GM18868 (cell line): ENCODE data around the gene RNF31.

ENCODE experiments used
- ATAC-seq: cut with Tn5 transposase; IDR thresholded peaks from one replicate; pipeline ENCODE4 v1.9.1; 2021; ENCODE audit warnings: mild to moderate bottlenecking, moderate library complexity; ENCODE audit not compliant: unreplicated experiment

Gene RNF31

GRCh38 chr14:24159777-24160498 lies 12.6 kb downstream of the RNF31 start:
- no peak for ATAC-seq

DNA sequence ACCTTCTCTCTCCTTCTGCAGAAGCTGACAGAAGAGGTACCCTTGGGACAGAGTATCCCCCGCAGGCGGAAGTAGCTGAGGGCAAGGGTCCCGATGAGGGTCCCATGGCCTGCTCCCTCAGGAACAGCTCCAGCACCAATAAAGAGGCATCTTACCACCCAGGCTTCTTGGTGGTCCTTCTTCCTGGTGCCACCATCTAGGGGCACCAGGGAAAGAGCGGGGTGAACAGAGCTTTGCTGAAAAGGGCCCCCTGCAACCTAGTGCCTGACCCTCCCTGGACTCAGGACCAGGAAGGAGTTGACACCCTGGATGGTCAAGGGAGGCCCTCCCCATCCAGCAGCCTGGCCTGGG lies 13.2 kb downstream of the RNF31 start:
- no peak for ATAC-seq

DNA sequence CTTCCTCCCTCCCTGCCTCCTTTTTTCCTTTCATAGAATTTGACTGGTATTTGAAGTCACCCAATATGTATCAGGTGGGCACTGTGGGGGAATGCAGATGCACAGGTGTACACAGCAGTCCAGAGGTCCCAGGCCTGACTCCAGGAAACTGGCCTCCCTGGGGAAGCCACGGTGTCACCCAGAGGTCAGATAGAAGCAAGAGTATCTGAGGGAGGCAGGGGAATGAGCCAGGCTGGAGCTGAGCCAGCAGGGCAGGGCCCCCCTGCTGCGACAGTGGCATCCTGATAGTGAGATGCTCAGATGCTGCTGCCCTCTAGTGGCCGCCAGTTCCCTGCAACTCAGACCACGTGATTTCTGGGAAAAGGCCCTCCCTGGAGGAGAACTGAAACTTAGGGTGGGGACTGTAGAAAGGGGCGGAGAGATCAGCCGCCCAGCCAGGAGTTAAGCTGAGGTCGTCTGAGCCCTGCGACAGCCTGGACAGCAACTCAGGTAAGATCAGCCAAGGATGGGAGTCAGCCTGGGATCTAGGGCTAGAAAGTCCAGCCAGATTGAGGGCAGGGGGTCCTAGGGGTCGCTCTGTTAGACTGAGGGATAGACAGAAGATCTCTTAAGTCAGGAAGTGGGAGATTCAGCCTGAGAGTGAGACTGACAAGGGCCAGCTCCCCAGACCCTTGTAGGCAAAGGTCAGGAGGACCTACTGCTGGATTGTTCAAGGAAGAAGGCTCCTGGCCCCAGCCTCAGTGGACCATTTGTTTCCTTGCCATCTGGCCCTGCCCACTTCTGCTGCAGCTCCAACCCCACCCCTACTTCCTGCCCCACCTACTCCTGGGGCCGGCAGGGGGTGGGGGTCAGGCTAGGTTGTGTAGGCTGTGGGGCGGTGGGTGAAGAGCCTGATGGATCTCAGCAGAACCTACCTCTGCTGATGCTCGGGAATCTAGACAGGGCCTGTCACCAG lies 13.8 kb downstream of the RNF31 start, which contains the start of gene IRF9:
TSS of gene IRF9 (plus strand) at position 416 of the 955 bp plus-strand sequence. CDS start 880 bp downstream, outside the sequence.
- peak; percentile 72 for ATAC-seq

DNA sequence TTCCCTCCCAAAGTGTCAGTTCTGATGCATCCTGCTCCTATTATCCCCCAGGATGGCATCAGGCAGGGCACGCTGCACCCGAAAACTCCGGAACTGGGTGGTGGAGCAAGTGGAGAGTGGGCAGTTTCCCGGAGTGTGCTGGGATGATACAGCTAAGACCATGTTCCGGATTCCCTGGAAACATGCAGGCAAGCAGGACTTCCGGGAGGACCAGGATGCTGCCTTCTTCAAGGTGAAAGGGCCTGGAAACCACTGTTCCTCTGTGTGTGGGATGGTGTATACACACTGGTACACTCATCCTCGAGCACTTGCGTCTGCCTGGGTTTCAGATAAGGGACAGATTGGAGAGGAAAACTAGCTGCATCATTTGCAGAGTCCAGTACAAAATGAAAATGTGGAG lies 14.8 kb downstream of the RNF31 start:
- no peak for ATAC-seq

DNA sequence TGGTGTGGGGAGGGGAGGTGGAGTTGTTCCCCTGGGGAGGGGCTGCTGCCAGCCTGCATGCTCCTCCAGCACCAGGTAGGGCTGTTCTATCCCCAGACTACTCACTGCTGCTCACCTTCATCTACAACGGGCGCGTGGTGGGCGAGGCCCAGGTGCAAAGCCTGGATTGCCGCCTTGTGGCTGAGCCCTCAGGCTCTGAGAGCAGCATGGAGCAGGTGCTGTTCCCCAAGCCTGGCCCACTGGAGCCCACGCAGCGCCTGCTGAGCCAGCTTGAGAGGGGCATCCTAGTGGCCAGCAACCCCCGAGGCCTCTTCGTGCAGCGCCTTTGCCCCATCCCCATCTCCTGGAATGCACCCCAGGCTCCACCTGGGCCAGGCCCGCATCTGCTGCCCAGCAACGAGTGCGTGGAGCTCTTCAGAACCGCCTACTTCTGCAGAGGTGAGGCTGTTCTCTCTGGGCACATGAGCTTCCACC lies 17.3 kb downstream of the RNF31 start:
- ATAC-seq = no peak

DNA sequence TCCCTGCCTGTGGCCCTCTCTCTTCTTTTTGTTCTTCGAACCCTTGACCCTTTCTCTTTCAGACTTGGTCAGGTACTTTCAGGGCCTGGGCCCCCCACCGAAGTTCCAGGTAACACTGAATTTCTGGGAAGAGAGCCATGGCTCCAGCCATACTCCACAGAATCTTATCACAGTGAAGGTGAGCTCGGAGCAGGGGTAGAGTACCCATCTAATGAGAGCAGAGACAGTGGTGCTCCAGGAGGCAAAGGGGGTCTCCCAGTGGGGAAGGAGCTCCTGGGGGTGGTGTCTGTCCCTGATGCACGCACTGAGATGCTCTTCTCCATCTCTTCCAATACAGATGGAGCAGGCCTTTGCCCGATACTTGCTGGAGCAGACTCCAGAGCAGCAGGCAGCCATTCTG lies 18.5 kb downstream of the RNF31 start:
- ATAC-seq = no peak

DNA sequence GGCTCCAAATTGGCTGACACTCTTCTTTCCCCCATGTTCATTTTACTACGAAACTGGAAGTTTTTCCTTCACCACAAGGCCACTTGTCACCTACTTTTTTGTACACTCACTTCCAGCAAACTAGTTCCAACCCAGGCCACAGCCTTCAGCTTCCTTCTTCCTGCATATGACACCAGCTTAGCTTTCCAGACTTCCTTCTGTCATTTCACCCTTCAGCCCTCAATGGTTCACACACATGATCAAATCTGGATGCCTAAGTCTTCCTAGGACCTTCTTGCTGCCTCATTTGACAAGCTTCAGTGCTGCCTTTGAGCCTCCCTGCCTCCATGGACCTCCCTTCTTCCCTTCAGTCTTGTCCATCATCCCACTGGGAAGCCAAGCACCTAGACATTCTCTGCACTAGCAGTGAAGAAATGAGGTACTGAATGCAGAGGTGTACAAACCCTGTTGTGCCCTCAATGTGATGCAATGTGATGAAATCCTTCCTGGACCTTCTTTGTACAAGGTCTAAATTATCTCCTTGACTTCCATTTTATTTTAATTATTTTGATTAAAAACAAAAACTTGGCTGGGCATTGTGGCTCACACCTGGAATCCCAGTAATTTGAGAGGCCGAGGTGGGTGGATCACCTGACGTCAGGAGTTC lies 20.3 kb downstream of the RNF31 start:
- no peak for ATAC-seq

DNA sequence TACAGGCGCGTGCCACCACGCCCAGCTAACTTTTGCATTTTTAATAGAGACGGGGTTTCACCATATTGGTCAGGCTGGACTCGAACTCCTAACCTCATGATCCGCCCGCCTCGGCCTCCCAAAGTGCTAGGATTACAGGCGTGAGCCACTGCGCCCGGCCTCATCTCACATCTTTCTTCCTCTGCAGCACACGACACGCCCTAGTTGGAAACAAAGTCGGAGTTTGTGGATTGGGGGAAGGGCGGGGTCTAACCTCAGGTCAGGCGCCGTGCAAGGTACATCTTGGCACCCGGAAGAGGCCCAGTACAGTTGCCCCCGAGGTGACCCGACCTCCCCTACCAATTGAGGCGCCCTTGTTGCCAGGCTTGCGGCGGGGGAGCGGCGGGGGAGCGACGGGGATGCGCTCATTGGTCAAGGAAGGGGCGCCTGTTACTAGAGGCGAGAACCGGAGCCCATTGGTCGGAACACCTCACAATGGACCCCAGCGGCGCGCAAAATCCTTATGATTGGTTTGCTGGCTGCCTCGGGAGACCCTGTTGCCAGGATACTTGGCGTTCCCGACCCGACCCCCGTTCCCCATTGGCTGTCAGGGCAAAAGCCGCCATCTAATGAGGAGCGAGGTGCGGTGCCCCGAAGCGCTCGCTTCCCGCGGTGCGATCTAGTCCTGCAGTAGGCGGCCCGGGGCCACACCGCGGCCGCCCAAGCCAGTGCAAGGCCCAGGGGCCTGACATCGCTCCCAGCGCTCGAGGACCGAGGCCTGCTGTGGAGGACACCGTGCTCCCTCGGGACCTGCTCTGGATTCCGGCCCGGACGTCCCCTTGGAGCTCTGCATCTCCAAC lies 24.3 kb downstream of the RNF31 start, which contains the start of gene REC8:
TSS of gene REC8 (plus strand) at position 659 of the 839 bp plus-strand sequence. CDS start 473 bp downstream, outside the sequence.
- peak; percentile 88 for ATAC-seq

- ATAC-seq = no peak
Observed at GRCh38 chr14:24172261-24172860, 25.1 kb downstream of the RNF31 start.

DNA sequence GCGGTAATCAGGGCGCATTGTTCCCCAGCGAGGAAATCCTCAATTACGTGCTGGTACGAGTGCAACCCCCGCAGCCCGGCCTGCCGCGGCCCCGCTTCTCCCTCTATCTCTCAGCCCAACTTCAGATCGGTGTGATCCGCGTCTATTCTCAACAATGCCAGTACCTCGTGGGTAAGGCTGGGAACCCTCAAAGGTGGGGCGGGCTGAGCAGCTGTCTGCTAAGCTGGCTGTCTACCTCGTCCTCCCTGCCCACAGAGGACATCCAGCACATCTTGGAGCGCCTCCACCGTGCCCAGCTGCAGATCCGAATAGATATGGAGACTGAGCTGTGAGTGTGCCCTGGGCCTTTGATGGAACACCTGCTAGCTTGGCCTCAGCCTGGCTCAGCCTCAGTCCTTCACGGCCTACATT lies 25.6 kb downstream of the RNF31 start:
- ATAC-seq = no peak

DNA sequence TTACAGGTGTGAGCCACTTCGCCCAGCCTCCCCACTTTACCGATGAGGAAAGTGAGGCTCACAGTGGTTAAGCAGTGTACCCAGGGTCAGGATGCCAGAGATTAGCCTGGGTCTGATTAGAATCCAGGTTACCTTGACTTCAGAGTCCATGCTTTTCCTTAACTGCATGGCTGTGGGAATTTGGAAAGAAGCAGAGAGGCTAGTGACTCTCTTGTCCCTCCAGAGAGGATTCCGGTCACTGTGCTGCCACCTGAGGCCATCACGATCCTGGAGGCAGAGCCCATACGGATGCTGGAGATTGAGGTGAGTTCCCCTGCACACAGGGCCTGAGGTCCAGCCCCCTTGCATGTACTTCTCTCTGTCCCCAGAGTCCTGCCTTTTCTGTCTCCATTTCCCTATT lies 29.3 kb downstream of the RNF31 start:
- ATAC-seq = no peak

DNA sequence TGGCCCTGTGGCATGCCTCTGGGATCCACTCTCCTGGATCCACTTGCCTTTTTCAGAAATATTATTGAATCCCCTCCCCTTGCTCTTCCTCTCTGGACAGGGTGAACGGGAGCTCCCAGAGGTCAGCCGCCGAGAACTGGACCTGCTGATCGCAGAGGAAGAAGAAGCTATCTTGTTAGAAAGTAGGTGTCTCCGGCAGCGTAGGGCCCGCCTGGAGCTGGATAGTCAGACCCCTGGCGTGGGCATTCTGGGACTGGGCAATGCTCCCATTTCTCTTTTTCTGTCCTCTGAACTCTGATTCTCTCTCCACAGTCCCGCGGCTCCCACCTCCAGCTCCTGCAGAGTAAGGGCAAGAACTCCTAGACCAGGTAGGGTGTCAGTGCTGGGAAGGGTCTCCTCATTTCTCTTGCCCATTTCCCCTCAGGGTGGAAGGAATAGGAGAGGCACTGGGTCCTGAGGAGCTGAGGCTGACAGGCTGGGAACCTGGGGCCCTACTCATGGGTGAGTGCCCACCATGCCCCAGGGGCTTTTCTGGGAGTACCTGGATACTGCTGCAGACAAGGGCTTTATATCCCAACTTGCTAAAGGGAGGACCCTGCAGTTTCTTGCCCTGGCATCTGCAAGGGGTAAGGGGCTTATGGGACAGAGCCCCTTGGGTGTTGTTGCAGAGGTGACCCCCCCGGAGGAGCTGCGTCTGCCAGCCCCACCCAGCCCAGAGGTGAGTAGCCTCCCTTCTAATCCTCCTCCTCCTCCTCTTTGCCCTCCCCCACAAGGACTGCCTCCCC lies 29.9 kb downstream of the RNF31 start:
- no peak for ATAC-seq

DNA sequence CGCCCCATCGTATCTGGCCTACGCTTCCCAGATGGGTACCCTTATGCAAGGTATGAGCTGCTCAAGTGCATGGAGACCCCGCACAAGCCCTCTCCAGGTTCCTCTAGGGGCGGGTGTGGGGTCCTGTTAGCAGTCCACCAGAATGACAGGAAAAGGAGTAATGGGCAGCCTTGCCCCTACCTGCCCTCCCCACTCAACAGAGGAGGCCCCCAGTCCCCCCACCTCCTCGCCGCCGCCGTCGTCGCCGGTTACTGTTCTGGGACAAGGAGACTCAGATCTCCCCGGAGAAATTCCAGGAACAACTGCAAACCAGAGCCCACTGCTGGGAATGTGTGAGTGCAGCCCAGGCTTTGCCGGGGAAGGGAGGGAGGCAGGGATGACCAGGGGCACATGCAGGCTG lies 30.6 kb downstream of the RNF31 start:
- no peak for ATAC-seq

DNA sequence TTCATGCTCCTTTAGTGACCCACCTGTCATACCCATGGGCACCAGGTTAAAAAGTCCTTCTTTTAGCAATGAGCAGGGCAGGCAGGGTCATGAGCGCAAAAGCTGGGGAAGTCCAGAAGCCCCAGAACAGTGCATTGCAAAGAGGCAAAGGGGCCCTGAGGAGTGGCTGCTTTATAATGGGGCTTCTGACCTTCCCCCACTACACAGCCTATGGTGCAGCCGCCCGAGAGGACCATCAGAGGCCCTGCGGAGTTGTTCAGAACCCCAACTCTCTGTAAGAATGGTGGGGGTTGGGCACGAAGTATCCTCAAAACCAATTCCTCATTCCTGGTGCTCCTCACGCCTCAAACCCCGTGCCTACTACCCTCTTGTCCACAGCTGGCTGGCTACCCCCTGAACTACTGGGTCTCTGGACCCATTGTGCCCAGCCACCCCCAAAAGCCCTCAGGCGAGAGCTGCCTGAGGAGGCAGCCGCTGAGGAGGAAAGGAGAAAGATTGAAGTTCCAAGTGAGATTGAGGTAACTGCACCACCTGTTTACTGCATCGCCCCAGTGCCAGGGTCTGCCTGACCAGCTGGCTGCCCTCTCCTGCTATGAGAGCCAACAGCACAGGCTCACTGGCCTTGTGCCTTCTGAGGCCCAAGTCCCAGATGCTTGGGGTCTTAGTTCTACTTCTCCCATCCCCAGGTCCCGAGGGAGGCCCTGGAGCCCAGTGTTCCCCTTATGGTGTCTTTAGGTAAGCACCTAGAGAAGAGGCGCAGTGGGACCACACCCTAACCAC lies 31.3 kb downstream of the RNF31 start:
- no peak for ATAC-seq

DNA sequence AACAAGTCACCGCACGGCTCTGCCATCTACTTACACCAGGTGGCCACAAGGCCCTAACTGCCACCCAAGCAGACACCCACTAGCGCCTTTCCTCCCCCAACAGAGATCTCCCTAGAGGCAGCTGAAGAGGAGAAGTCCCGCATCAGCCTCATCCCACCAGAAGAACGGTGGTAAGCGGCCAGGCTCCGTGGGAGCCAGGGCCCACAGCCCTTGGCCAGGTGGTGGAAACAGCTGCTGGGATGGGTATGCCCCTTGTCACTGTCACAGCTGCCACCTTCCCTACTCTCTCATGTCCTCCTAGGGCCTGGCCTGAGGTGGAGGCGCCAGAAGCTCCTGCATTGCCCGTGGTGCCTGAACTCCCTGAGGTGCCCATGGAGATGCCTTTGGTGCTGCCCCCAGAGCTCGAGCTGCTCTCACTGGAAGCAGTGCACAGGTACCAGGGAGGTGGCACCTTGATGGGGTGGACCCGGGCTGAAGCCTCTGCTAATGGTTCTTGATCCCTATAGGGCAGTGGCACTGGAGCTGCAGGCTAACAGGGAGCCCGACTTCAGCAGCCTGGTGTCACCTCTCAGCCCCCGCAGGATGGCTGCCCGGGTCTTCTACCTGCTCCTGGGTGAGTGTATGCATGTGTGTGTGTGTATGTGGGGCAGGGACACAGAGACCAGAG lies 32.1 kb downstream of the RNF31 start:
- ATAC-seq = no peak

DNA sequence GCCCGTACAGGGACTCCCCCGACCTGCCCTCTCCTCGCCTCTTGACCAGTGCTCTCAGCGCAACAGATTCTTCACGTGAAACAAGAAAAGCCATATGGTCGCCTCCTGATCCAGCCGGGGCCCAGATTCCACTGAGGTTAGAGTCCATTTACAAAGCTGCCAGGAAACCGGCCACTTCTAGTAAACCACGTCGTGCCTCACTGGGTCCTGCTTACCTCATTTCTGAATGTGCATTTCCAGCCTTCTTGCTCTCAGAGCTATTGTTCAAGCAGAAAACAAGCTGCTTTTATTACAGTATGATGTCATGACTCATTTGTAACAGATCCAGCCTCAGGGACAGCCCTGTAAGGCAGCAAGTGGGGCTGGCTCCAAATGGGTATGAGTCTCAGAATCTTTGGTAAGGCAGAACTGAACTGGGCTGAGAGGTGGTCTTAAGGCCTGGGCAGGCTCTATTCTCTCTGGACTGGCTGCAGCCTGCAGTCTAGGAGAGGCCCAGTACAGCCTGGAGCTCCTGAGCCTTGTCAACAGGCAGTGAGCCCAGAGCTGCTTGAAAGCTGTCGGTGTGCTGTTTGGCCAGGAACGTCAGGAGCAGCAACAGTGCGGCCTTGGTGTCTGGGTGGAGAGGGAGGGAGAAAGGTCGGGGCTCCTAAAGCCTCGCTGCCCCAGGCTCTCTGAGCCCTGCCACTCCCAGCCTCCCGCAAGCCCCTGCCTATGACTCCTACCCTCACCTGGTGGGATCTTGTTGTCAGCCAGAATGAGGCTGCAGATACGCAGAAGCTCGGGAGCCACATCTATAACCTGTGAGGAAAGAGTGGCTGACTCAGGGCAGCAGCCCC lies 32.9 kb downstream of the RNF31 start:
- ATAC-seq = no peak
